Measurements from ENCODE around the gene UBR3.
"Not testable (repeated sequence)": the region's sequence is repeated elsewhere in the genome, so short reads cannot be mapped to it uniquely, and the experiment has no call there.

The UBR3 gene

DNA sequence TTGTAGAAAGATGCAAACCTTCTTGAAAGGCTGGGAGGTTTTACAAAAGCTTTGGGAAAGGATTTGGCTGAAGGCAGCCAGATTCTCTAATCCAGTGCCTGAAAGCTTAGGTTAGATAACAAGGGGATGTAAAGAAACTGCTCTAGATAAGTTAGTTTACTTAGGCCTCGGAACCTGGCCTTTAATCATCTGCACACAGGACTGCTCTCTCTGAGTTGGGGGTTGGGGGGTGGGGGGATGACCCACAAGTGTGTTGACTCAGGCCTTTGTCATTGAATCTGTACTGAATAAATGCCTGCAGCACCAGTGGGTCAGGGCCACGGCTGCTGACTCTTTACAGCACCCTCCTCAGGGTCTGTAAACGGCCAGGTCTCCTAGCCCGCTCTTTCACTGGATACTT lies 292.1 kb downstream of the UBR3 start:
- DNase-seq, result not testable (repeated sequence)

DNA sequence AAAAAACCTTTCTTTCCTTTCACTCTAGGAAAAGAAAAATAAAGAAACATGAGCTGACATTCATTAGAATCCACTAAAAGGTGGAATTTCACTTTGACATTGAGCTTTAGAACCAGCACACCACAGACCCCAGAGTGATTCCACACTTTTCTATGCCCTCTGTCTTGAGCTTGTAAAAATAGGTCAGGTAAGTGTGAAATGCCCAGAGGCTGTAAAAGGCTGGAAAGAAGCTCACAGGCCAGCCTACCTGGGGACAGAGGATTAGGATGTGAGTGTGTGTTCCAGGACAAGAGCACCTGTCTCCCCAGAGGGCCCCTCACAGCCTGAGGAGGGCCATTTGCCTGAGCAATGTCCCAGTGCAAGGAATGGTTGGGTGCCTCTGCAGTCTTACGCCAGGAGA lies 294.4 kb downstream of the UBR3 start:
- DNase-seq, result no peak

DNA sequence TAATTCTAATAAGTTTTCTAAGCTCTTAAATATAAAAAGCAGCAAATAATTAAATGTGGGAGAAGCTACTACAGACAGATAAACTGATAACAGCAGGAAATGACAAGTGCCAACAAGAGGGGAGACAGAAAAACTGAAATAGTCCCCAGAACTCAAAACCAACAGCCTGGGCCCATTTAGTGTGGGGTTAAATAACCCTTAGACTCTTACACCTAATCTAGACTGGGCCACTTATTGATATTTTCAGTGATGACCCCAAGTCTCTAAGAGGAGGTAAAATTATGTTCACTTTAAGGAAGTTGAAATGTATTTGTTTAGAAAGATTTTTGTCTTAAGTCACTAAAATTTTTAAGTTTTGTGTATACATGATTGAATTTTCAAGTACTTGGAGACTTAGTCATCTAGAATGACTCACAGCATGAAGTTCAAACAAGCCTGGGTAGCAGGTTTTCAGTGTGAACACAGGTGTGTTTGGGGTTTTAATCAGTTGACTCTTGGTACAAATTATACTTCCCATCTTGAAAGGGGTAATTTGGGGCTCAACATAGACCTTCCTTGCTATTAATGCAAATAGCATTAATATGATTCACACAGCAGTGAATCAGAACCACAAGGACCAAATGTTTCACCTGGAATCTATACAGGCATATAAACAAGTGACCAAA lies 295.8 kb downstream of the UBR3 start:
- DNase-seq, result no peak

DNA sequence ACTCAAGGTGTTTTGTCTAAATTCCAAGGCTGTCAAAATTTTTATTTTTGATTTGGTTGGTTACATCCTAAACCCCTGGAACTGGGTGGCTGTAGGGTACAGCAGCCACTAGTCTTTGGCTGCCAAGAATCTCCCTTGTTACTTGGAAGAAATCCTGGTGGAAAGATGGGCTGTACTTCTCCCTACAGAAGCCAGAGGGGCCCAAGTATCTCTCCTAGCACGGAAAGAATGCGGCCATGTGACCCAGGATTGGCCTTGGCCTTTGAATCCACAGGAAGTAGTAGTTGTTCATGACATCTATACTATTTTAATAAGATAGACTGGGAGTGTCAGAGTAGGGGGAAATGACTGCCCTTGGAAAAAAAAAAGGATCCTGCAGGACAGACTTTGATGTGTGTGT lies 296.3 kb downstream of the UBR3 start:
- DNase-seq, result no peak

DNA sequence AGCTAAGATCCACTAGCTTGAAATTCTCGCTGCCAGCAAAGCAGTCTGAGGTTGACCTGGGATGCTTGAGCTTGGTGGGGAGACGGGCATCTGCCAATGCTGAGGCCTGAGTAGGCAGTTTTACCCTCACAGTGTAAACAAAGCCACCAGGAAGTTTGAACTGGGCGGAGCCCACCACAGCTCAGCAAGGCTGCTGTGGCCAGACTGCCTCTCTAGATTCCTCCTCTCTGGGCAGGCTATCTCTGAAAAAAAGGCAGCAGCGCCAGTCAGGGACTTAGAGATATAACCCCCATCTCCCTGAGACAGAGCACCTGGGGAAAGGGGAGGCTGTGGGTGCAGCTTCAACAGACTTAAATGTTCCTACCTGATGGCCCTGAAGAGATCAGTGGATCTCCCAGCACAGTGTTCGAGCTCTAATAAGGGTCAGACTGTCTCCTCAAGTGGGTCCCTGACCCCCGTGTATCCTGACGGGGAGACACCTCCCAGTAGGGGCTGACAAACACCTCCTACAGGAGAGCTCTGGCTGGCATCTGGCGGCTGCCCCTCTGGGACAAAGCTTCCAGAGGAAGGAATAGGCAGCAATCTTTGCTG lies 299.0 kb downstream of the UBR3 start:
- not testable (repeated sequence) for DNase-seq

All from activated CD4-positive, alpha-beta T cell treated with anti-CD3 and anti-CD28 coated beads, Interleukin-10, Interleukin-2, amounts not matched to agents 100 ng/mL and 50 ng/mL, durations not matched to agents 16 hours and 8 hours (primary cell).